Neural cell (in vitro differentiated cells): ENCODE measurements around the gene CDC25B. TPM values are rescaled to one million over a fixed set of nuclear protein-coding genes. Genes with fewer than 3 reads are reported as not detected.

Source experiments
- H2AFZ ChIP-seq: fragments of 200-600, 300-800 bp; sonication (generic), shearing (Covaris generic); 2 replicates; pipeline ENCODE4 v1.6.0; 2014; ENCODE audit warnings: low read depth, mild to moderate bottlenecking, antibody characterized with exemption, low read length, moderate library complexity
- H3F3A ChIP-seq: fragments of 200-600 bp; shearing (Covaris generic); 2 replicates; pipeline ENCODE4 v1.6.1; 2016; ENCODE audit warnings: mild to moderate bottlenecking, moderate library complexity, mixed read lengths, antibody characterized with exemption, low read length; ENCODE audit not compliant: insufficient read depth, poor library complexity, severe bottlenecking
- H3K27ac ChIP-seq: fragments of 200-600, 300-800 bp; sonication (generic), shearing (Covaris generic); 2 replicates; pipeline ENCODE4 v1.5.1; 2014; ENCODE audit warnings: mild to moderate bottlenecking, low read length, moderate library complexity
- H3K27me3 ChIP-seq: fragments of 300-800, 200-600 bp; sonication (generic), shearing (Covaris generic); 2 replicates; pipeline ENCODE4 v1.6.0; 2014; ENCODE audit warnings: mild to moderate bottlenecking, low read depth, low read length, moderate library complexity; ENCODE audit not compliant: insufficient read depth
- H3K36me3 ChIP-seq: fragments of 300-800, 200-600 bp; sonication (generic), shearing (Covaris generic); 2 replicates; pipeline ENCODE4 v1.5.1; 2014; ENCODE audit warnings: mild to moderate bottlenecking, antibody characterized with exemption, low read length, moderate library complexity; ENCODE audit not compliant: insufficient read depth
- H3K4me2 ChIP-seq: fragments of 300-800, 200-600 bp; sonication (generic), shearing (Covaris generic); 2 replicates; pipeline ENCODE4 v1.6.0; 2014; ENCODE audit warnings: mild to moderate bottlenecking, low read length
- H3K4me3 ChIP-seq: fragments of 300-800, 200-600 bp; sonication (generic), shearing (Covaris generic); 2 replicates; pipeline ENCODE4 v1.5.1; 2014; ENCODE audit warnings: mild to moderate bottlenecking, low read length, moderate library complexity
- H3K79me2 ChIP-seq: fragments of 200-600 bp; shearing (Covaris generic); replicated peaks from 2 replicates; pipeline ENCODE4 v1.6.0; 2014; ENCODE audit warnings: mild to moderate bottlenecking, low read length, moderate library complexity; ENCODE audit not compliant: insufficient read depth
- H3K9ac ChIP-seq: fragments of 300-800, 200-600 bp; sonication (generic), shearing (Covaris generic); 2 replicates; pipeline ENCODE4 v1.6.1; 2016; ENCODE audit warnings: mild to moderate bottlenecking, low read length, mixed read lengths
- H3K9me2 ChIP-seq: fragments of 200-600 bp; shearing (Covaris generic); 2 replicates; pipeline ENCODE4 v1.6.1; 2016; ENCODE audit warnings: mild to moderate bottlenecking, low read length, mixed read lengths; ENCODE audit not compliant: insufficient read depth
- H3K9me3 ChIP-seq: fragments of 200-600, 300-800 bp; sonication (generic), shearing (Covaris generic); 2 replicates; pipeline ENCODE4 v1.6.1; 2016; ENCODE audit warnings: mild to moderate bottlenecking, mixed run types, low read length, moderate library complexity, mixed read lengths
- H4K20me1 ChIP-seq: fragments of 200-600 bp; shearing (Covaris generic); 2 replicates; pipeline ENCODE4 v1.6.1; 2016; ENCODE audit warnings: mild to moderate bottlenecking, mixed run types; ENCODE audit not compliant: insufficient read depth
- EP300 ChIP-seq: fragments of 450-650 bp; conservative IDR thresholded peaks from 2 replicates; pipeline ENCODE4 v1.6.1; 2014; ENCODE audit warnings: antibody characterized with exemption, mild to moderate bottlenecking, moderate library complexity; ENCODE audit not compliant: poor library complexity, severe bottlenecking
- EZH2 ChIP-seq: fragments of 200-600, 300-800 bp; shearing (Covaris generic), sonication (generic); IDR thresholded peaks from 2 replicates; pipeline ENCODE4 v1.6.1; 2014; ENCODE audit warnings: antibody characterized with exemption, low read length, borderline replicate concordance, mild to moderate bottlenecking; ENCODE audit not compliant: insufficient read depth, poor library complexity, severe bottlenecking
- MXI1 ChIP-seq: fragments of 450-650 bp; conservative IDR thresholded peaks from 2 replicates; pipeline ENCODE4 v1.6.1; 2014; ENCODE audit warnings: antibody characterized with exemption, mild to moderate bottlenecking; ENCODE audit not compliant: poor library complexity, severe bottlenecking
- POLR2AphosphoS5 ChIP-seq: IDR thresholded peaks from 2 replicates; pipeline ENCODE4 v1.6.1; 2012
- RAD21 ChIP-seq: fragments of 450-650 bp; conservative IDR thresholded peaks from 2 replicates; pipeline ENCODE4 v1.6.1; 2014; ENCODE audit warnings: antibody characterized with exemption, mild to moderate bottlenecking, moderate library complexity
- SMC3 ChIP-seq: fragments of 450-650 bp; conservative IDR thresholded peaks from 2 replicates; pipeline ENCODE4 v1.6.1; 2014; ENCODE audit warnings: antibody characterized with exemption, mild to moderate bottlenecking, moderate library complexity; ENCODE audit not compliant: poor library complexity
- TAF1 ChIP-seq: IDR thresholded peaks from 2 replicates; pipeline ENCODE4 v1.6.1; 2012; ENCODE audit warnings: low read depth
- polyA plus RNA-seq: library from polyadenylated mRNA; depleted of rRNA; stranded (reverse); fragments of >200 nt; gene quantifications from 2 replicates; pipeline ENCODE4 v1.2.3, GENCODE V29; 2014
- TF ChIP-seq, protein P1 (sequence below): fragments of 450-650 bp; IDR thresholded peaks from 2 replicates; pipeline ENCODE4 v1.5.1; 2014; ENCODE audit warnings: antibody characterized with exemption, mild to moderate bottlenecking, moderate library complexity; ENCODE audit not compliant: poor library complexity, severe bottlenecking
- TF ChIP-seq, protein P2 (sequence below): IDR thresholded peaks from 2 replicates; pipeline ENCODE4 v1.6.1; 2012; ENCODE audit warnings: borderline replicate concordance

The CDC25B gene
- polyA plus RNA-seq, 1 donor from 2014 or later = 26.5 TPM

DNA sequence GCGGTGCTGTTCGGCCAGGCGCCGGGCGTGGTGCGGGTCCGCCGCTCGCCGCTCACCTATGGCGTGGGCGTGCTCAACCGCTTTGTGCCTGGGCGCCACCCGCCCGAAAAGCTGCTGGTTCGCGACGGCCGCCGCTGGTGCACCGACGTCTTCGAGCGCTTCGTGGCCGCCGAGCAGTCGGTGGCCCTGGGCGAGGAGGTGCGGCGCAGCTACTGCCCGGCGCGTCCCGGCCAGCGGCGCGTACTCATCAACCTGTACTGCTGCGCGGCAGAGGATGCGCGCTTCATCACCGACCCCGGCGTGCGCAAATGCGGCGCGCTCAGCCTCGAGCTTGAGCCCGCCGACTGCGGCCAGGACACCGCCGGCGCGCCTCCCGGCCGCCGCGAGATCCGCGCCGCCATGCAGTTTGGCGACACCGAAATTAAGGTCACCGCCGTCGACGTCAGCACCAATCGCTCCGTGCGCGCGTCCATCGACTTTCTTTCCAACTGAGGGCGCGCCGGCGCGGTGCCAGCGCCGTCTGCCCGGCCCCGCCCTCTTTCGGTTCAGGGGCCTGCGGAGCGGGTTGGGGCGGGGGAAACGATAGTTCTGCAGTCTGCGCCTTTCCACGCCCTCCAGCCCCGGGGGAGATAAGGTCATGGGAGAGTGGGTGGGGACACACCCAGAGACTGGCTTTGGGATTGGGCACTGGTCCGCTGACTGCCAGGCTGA, 44.3 kb upstream of the CDC25B start:
- no peaks in the 10 kb centered on the region for H3K9me3 ChIP-seq
- H2AFZ ChIP-seq = no peak overlapping the region
- no peak overlapping the region for H3K4me2 ChIP-seq
- no peak overlapping the region for H3K27ac ChIP-seq
- no peaks in the 10 kb centered on the region for H3K9me2 ChIP-seq
- H3K79me2 ChIP-seq = no peaks in the 10 kb centered on the region
- no peaks in the 10 kb centered on the region for H4K20me1 ChIP-seq
- H3K27me3 ChIP-seq = peaks cover 42% of the 10 kb centered on the region
- TF ChIP-seq SMC3 (no peak), MXI1 (no peak), EZH2 (no peak), EP300 (no peak), TAF1 (no peak), RAD21 (no peak), POLR2AphosphoS5 (no peak)
- TF ChIP-seq, protein P1, sequence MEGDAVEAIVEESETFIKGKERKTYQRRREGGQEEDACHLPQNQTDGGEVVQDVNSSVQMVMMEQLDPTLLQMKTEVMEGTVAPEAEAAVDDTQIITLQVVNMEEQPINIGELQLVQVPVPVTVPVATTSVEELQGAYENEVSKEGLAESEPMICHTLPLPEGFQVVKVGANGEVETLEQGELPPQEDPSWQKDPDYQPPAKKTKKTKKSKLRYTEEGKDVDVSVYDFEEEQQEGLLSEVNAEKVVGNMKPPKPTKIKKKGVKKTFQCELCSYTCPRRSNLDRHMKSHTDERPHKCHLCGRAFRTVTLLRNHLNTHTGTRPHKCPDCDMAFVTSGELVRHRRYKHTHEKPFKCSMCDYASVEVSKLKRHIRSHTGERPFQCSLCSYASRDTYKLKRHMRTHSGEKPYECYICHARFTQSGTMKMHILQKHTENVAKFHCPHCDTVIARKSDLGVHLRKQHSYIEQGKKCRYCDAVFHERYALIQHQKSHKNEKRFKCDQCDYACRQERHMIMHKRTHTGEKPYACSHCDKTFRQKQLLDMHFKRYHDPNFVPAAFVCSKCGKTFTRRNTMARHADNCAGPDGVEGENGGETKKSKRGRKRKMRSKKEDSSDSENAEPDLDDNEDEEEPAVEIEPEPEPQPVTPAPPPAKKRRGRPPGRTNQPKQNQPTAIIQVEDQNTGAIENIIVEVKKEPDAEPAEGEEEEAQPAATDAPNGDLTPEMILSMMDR = no peak
- TF ChIP-seq, protein P2, sequence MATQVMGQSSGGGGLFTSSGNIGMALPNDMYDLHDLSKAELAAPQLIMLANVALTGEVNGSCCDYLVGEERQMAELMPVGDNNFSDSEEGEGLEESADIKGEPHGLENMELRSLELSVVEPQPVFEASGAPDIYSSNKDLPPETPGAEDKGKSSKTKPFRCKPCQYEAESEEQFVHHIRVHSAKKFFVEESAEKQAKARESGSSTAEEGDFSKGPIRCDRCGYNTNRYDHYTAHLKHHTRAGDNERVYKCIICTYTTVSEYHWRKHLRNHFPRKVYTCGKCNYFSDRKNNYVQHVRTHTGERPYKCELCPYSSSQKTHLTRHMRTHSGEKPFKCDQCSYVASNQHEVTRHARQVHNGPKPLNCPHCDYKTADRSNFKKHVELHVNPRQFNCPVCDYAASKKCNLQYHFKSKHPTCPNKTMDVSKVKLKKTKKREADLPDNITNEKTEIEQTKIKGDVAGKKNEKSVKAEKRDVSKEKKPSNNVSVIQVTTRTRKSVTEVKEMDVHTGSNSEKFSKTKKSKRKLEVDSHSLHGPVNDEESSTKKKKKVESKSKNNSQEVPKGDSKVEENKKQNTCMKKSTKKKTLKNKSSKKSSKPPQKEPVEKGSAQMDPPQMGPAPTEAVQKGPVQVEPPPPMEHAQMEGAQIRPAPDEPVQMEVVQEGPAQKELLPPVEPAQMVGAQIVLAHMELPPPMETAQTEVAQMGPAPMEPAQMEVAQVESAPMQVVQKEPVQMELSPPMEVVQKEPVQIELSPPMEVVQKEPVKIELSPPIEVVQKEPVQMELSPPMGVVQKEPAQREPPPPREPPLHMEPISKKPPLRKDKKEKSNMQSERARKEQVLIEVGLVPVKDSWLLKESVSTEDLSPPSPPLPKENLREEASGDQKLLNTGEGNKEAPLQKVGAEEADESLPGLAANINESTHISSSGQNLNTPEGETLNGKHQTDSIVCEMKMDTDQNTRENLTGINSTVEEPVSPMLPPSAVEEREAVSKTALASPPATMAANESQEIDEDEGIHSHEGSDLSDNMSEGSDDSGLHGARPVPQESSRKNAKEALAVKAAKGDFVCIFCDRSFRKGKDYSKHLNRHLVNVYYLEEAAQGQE = no peak
- no peaks in the 10 kb centered on the region for H3F3A ChIP-seq
- H3K4me3 ChIP-seq = peak overlapping the region; percentile 55
- H3K9ac ChIP-seq = no peak overlapping the region
- H3K36me3 ChIP-seq = no peaks in the 10 kb centered on the region

DNA sequence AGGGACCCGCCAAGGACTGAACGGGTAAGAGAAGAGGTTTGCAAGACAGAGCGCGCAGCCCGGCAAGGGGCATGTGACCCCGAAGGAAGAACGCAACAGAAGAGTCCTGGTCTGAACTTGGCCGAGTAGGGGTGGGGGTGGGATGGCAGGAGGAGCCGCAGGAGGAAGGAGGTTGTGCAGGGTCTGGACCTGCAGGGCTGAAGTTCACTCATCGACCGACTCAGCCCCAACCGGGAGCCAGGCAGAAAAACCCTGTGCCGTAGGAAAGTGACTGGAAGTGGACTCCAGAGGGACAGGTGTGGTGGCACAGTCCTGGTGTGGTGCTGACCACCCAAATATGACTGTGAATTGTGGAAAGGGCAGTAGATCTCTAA, 43.7 kb upstream of the CDC25B start:
- H3K9ac ChIP-seq = no peak overlapping the region
- no peak overlapping the region for H3K4me2 ChIP-seq
- peaks cover 39% of the 10 kb centered on the region for H3K27me3 ChIP-seq
- H3K4me3 ChIP-seq = peak overlapping the region; percentile 55
- no peaks in the 10 kb centered on the region for H3K9me3 ChIP-seq
- TF ChIP-seq TAF1 = no peak
- TF ChIP-seq, protein P1 = no peak
- TF ChIP-seq MXI1 = no peak
- no peak for TF ChIP-seq POLR2AphosphoS5
- TF ChIP-seq, protein P2 = no peak
- no peak for TF ChIP-seq EZH2
- no peak for TF ChIP-seq RAD21
- no peak for TF ChIP-seq SMC3
- TF ChIP-seq EP300 = no peak
- H3K27ac ChIP-seq = no peak overlapping the region
- no peaks in the 10 kb centered on the region for H3K36me3 ChIP-seq
- no peaks in the 10 kb centered on the region for H4K20me1 ChIP-seq
- no peaks in the 10 kb centered on the region for H3K9me2 ChIP-seq
- no peak overlapping the region for H2AFZ ChIP-seq
- no peaks in the 10 kb centered on the region for H3F3A ChIP-seq
- no peaks in the 10 kb centered on the region for H3K79me2 ChIP-seq
